Testis (tissue), 3 donors: ENCODE measurements around the gene NEURL4. TPM values are rescaled to one million over a fixed set of nuclear protein-coding genes. Genes with fewer than 3 reads are reported as not detected.

ENCODE experiments used
- DNase-seq: peaks from one replicate; pipeline ENCODE4 v3.0.0-alpha.2; 2019
- H3K27ac ChIP-seq, 2 donors: fragments of 200-600 bp; sonication (generic); one replicate each; pipeline ENCODE4 v1.5.1; 2019
- H3K27me3 ChIP-seq: fragments of 200-600 bp; sonication (generic); one replicate; pipeline ENCODE4 v1.5.1; 2019
- H3K36me3 ChIP-seq: fragments of 200-600 bp; sonication (generic); one replicate; pipeline ENCODE4 v1.5.1; 2017; ENCODE audit warnings: low read depth; ENCODE audit errors: missing control alignments
- H3K4me1 ChIP-seq: fragments of 200-600 bp; sonication (generic); one replicate; pipeline ENCODE4 v1.5.1; 2019
- H3K4me3 ChIP-seq, 2 donors: fragments of 200-600 bp; sonication (generic); one replicate each; pipeline ENCODE4 v1.5.1; 2017 to 2019
- H3K9me3 ChIP-seq: fragments of 200-600 bp; sonication (generic); one replicate; pipeline ENCODE4 v1.5.1; 2017
- CTCF ChIP-seq, 3 experiments: fragments of 450-650 bp in 2 of 3; fragments of 200-600 bp in 1 of 3; sonication (generic) in 1 of 3; IDR thresholded peaks; one replicate each; pipeline ENCODE4 v1.5.1; 2016 to 2019; ENCODE audit warnings: antibody characterized with exemption in 3 of 3, mild to moderate bottlenecking in 2 of 3, moderate library complexity in 1 of 3
- POLR2A ChIP-seq: fragments of 450-650 bp; IDR thresholded peaks from one replicate; pipeline ENCODE4 v1.6.1; 2017; ENCODE audit warnings: antibody characterized with exemption, mild to moderate bottlenecking, moderate library complexity
- WGBS, 2 donors: methylation state at CpG; one replicate each; pipeline ENCODE4 v1.1.5; 2018; 5-methylcytosine and 5-hydroxymethylcytosine counted together
- intact Hi-C: fragments of 100-400 bp; cut with DNase I; formaldehyde crosslinking; loops from one replicate; pipeline ENCODE4 v1.15.1; 2023; ENCODE audit warnings: low total_unique reads
- polyA plus RNA-seq: library from polyadenylated mRNA; stranded (reverse); fragments of 350-450 nt; fragmentation: Illumina TruSeq; extraction: RNeasy Lipid Tissue Mini Kit (QIAGEN cat#74804); gene quantifications from one replicate; pipeline ENCODE4 v1.2.3, GENCODE V29; 2014; ENCODE audit warnings: low read depth, low replicate concordance; ENCODE audit not compliant: insufficient read depth
- total RNA-seq, 2 donors: library from RNA; depleted of rRNA; stranded (reverse); fragments of >200 nt; gene quantifications; one replicate each; pipeline ENCODE4 v1.2.3, GENCODE V29; 2016

Gene NEURL4
- total and polyA plus RNA-seq, 3 donors from 2014 or later, result 34.5 to 50.6 (median 38.3) TPM

GRCh38 chr17:7348478-7349242 is 19.5 kb upstream of the NEURL4 start:
- H3K27ac ChIP-seq, result no peak overlapping the region
- H3K27me3 ChIP-seq, result no peaks in the 10 kb centered on the region
- H3K4me1 ChIP-seq, result peaks cover 24% of the 10 kb centered on the region
- H3K4me3 ChIP-seq, result no peak overlapping the region
- DNase-seq, result no peak
- TF ChIP-seq CTCF (IDR thresholded peaks at IDR 0.05) (no peak), POLR2A (no peak)
- intact Hi-C loops, result no loop called here
- H3K9me3 ChIP-seq, result no peaks in the 10 kb centered on the region
- 61 to 76% methylated on average over 19 of the region's 19 CpGs for WGBS, 2 donors
- H3K36me3 ChIP-seq, result no peaks in the 10 kb centered on the region

DNA sequence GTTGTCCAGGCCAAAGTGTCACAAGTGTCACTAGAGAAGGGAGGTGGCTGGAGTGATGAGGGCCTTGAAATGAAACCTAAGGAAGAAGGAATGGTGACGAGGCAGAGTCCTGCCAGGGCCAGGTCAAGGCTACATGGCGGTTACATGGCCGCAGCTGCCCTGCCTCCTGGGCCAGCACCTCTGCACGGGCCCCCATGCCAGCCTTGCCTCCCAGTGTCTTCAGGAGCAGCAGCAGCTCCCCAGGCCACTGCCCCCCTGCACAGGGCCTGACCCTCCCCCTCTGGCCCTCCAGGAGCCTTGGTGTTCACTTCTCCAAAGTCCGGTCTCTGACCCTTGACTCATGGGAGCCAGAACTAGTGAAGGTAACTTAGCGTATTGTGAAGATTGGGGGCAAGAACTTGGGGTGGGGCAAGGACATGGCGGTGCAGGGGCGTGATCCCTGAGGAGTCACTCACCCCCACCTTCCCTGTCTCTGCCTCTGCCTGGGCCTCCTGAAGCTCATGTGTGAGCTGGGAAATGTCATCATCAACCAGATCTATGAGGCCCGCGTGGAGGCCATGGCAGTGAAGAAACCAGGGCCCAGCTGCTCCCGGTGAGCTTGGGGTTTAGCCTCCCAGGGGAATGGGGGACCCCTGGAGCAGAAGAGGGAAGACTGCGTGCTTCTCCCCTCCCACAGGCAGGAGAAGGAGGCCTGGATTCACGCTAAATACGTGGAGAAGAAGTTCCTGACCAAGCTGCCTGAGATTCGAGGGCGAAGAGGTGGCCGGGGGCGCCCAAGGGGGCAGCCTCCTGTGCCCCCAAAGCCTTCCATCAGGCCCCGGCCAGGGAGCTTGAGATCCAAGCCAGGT is 18.7 kb upstream of the NEURL4 start:
- no peaks in the 10 kb centered on the region for H3K27me3 ChIP-seq
- H3K36me3 ChIP-seq, result no peaks in the 10 kb centered on the region
- no peaks in the 10 kb centered on the region for H3K9me3 ChIP-seq
- peaks cover 16% of the 10 kb centered on the region for H3K4me1 ChIP-seq
- H3K4me3 ChIP-seq, result no peak overlapping the region
- TF ChIP-seq CTCF (IDR thresholded peaks at IDR 0.05) (no peak), POLR2A (no peak)
- H3K27ac ChIP-seq, result no peak overlapping the region
- 65% methylated on average over 14 to 19 of the region's 19 CpGs for WGBS, 2 donors
- no peak for DNase-seq
- intact Hi-C loops, result no loop called here

- Histone ChIP-seq H3K27me3 (no peaks in the 10 kb centered on the region), H3K36me3 (no peaks in the 10 kb centered on the region), H3K4me1 (peaks cover 10% of the 10 kb centered on the region), H3K4me3 (no peak overlapping the region), H3K27ac (no peak overlapping the region), H3K9me3 (no peaks in the 10 kb centered on the region)
- 60 to 82% methylated on average over 9 to 18 of the region's 18 CpGs for WGBS, 2 donors
- TF ChIP-seq CTCF (IDR thresholded peaks at IDR 0.05) (no peak), POLR2A (no peak)
- DNase-seq, result no peak
- intact Hi-C loops, result no loop called here
These were observed 17.9 kb upstream of the NEURL4 start for GRCh38 chr17:7346761-7347614.

GRCh38 chr17:7343250-7343649 is 14.1 kb upstream of the NEURL4 start:
- no peak overlapping the region for H3K4me3 ChIP-seq
- TF ChIP-seq CTCF (IDR thresholded peaks at IDR 0.05) (no peak), POLR2A (no peak)
- no peaks in the 10 kb centered on the region for H3K36me3 ChIP-seq
- DNase-seq, result no peak
- no peak overlapping the region for H3K27ac ChIP-seq
- WGBS, 2 donors, result 60 to 66% methylated on average over 10 to 15 of the region's 15 CpGs
- H3K9me3 ChIP-seq, result no peaks in the 10 kb centered on the region
- no peaks in the 10 kb centered on the region for H3K4me1 ChIP-seq
- intact Hi-C loops, result no loop called here
- no peaks in the 10 kb centered on the region for H3K27me3 ChIP-seq
